DMS153 (cell line): Measurements from ENCODE around the gene CFAP46.
A peak's percentile ranks its signal among the peaks of the same experiment; 100 is the strongest.
"Not testable (repeated sequence)": the region's sequence is repeated elsewhere in the genome, so short reads cannot be mapped to it uniquely, and the experiment has no call there.

Source experiments
- DNase-seq: peaks from one replicate; lab custom pipeline; 2025; lab: John Stamatoyannopoulos, UW

The CFAP46 gene

DNA sequence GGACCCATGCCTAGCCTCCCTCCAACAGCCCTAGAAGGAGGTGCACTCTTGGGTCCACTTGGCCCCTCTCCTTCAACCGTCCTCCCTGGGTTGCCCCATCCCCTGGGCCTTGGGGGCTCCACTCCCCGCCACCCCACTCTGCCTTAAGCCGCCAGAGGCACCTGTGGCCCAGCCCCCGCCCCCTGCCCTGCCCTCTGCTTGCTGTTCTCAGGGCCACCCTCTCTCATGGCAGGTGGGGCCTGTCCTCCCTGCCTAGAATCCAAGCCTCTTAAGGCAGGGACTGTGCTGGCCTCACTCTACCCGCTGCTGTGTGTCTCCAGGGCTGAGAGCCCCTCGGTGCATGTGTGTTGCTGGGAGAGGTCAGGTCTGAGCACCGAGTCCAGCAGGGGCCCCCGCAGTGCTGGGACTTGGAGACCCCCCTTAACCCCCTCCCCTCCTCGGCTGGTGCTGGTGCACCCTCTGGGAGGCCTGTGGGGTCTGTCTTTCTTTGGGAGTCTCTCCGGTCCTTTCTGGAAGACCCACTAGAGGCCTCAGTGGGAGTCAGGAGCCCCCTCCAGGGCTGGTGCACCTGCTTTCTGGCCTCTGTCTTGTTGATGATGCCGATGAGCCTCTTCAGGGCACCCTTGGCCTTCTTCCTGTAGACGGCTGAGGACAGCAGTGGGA lies 43.8 kb downstream of the CFAP46 start:
- no peak for DNase-seq

DNA sequence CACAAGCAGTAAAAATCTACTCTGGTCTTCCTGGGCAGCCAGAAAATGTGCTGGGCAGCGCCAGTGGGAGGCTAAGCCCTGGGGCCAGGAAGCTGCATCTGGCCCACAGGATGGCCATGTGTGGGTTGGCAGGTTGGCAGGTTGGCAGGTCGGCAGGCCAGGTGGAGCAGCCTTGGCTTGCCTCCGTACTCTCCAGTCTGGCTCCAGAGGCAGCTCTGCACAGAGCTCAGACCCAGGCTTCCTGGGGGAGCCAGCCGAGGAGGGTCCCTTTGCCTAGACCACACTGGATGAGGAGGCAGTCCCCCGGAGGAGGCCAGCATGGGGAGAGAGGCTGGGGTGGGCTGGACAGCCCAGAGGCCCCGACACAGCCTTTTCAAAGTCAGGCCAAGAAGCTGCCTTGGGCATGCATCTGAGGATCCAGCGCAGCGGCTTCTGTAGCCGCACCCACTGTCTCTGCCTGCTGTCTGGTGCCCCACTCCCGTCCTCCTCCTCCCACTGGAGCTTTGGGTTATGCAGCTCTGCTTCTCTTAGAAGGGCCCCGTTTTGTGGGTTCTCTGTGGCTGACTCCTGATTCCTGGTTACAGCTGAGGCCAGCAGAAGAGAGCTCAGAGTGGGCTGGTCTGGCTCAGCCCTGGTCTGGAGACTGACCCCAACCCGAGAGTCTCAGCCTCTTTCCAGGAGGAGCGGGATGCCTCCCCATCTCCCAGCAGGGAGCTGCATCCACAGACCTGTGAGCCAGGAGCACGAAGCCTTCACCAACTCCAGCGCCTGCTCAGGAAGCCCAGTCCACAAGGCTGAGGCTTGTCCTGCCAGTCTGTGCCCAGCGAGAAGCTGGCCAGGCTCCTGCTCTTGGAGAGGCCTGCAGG lies 44.6 kb downstream of the CFAP46 start:
- DNase-seq, result no peak

DNA sequence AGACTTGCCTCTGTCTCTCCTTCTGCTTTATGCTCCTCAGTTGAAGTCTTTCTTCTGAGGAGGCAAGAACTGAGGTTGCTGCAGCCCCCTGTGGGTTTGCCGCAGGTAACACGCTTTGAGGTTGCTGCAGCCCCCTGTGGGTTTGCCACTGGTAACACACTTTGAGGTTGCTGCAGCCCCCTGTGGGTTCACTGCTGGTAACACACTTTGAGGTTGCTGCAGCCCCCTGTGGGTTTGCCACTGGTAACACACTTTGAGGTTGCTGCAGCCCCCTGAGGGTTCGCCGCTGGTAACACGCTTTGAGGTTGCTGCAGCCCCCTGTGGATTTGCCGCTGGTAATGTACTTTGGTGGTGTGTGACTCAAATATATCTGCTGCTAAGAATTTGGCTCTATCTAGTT lies 48.6 kb downstream of the CFAP46 start:
- DNase-seq, result not testable (repeated sequence)

DNA sequence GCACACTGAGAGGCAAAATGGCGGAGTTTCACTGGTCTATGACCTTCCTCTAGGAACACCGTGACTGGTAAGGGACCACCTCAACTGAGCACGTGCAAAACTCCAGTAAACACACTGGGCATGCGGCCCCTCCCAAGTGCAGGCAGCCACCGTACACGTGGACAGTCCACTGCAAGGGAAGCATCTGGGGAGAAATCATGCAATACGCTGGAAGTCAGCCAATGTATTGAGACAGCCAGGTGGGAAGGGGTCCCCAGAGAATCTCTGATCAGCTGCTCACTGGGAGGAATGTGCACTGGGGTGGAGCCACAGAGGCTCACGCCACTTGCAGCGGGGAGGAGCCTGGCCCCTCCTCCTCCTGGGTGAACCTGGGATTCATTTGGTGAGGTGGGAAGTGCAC lies 49.3 kb downstream of the CFAP46 start:
- DNase-seq, result peak; percentile 63

DNA sequence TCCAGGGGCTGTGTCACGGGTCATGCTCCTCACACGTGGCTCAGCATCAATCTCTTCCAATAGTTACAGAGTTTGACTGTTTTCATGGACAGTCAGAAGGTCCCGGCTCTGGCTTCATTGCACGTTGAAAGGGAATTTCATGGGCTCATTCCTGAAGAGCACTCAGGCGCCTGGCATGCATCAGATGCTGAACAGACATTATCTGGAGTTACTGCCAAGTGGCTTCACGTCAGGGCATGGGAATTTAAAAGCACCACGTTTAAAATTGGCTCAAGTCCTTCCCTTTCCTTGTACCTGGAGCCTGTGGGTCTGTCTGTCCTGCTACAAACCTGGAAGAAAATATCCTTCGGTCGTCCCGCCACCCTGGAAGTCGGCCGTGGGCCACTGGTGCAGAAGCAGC lies 50.4 kb downstream of the CFAP46 start:
- DNase-seq, result no peak

DNA sequence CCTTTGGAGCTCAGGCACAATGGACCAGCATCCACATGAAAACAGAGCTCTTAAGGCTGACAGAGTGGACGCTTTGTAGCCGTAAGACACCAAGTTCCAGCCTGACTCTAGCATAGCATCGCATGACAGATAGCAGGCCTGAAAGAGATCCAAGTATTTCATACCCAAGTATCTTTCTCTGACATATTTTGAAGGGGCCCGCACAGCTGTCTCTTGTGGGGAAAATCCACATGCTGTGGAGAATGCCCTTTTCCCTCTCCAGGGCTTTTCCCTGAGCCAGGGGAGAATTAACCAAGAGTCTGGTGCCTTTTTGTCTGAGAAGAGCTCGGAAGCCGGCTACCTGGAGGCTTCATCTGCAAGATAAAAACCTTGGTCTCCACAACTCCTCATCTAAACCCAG lies 51.0 kb downstream of the CFAP46 start:
- DNase-seq, result no peak

DNA sequence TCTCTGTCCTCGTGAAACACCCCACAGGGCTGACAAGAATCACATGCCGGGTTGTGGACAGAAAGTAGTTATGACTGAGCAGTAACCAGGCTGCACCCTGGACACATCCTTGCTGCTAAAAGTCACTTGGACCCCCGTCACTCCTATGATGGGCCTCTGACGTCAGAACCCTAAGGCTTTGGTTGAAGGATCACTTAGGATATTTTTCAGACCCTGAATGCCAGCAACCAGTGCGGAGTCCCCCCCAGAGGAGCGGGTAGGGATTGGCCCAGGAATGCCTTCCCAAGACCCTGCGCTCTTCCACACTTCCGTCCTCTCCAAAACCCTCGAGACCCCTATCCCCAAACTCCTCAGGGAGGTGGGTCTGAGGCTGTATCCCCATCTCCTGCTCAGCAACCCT lies 52.1 kb downstream of the CFAP46 start:
- no peak for DNase-seq

DNA sequence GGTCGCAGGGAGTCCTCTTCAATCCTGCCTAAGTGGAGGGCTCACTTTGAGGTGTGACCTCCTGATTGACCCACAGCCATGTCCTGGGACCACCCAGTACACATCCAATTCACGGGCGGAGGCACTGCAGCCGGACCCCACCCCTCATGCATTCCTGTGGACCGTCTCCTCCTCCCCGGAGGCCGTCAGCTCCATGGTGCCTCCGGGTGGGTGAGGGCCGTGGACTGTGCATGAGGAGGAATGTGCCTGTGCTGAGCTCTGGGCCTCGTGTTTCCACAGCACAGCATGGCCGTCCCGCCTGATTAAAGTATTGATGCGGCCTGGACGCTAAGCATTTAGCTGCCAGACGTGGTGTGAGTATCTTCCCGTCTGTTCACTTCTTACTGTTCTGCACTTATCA lies 52.8 kb downstream of the CFAP46 start:
- DNase-seq, result no peak

DNA sequence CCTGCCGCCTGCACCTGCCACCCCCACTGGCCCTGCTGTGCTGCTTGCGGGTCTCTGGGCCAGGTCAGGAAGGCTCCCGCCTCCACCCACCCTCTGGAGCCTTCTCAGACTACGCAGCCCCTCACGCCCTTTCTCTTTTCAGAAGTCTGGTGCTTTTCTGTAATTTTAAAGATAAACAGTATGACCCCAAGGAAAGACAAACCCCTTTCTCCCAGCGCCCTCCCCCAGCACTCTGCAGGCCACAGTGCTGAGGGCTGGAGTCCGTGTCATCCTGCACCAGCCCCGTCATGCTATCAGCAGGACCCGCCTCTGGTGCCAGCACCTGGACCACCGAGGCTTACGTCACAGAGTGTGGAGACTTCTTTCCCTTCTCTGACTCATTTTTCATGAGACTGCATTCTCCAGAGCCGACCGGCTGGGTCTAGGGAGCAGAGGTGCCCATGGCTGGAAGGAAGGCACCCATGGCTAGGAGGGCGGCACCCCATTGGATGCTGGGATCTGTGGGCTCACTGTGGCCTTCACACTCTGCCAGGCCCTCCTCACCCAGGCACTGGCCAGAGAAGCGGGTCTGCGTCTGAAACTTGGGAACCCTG lies 53.4 kb downstream of the CFAP46 start:
- no peak for DNase-seq

DNA sequence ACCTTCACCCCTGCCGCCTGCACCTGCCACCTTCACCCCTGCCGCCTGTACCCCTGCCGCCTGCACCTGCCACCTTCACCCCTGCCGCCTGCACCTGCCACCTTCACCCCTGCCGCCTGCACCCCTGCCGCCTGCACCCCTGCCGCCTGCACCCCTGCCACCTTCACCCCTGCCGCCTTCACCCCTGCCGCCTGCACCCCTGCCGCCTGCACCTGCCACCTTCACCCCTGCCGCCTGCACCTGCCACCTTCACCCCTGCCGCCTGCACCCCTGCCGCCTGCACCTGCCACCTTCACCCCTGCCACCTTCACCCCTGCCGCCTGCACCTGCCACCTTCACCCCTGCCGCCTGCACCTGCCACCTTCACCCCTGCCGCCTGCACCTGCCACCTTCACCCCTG lies 53.9 kb downstream of the CFAP46 start:
- not testable (repeated sequence) for DNase-seq

DNA sequence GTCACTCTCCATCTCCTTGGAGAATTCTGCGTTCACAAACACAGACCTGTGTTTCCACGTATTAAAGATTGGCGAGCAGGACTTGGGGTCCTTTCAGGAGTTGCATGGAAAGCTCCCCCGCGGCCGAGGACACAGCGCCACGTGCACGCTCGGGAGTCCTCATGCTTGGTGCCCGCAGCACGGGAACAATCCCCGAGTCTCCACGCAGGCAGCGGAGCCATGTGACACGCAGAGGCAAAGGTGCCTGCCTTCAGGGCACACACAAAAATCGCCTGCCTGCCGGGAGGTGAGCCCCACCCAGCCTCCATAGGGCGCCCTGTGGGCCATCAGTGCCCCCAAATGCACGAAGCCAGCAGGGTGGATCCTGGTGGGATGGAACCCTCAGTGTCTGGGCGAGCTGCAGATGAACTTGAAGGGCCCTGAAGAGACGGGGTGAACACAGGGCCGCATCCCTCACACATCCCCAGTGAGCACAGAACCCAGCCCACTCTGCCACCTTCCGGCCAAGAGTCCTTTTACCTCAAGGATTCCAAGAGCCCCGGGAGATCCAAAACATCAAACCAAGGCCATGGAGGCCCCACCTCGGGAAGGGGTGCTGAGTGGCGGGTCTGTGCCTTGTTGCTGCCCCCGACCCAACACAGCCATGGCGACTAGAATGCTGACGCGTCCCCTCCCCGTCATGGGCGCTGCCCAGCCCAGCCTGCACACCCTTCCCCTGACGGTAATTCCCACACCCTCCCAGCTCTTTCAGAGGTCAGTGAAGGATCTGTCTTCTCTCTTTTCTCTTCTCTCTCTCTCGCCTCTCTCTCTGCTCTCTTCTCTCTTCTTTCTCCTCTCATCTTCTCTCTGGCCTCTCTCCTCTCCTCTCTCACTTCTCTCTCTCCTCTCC lies 55.9 kb downstream of the CFAP46 start:
- no peak for DNase-seq

DNA sequence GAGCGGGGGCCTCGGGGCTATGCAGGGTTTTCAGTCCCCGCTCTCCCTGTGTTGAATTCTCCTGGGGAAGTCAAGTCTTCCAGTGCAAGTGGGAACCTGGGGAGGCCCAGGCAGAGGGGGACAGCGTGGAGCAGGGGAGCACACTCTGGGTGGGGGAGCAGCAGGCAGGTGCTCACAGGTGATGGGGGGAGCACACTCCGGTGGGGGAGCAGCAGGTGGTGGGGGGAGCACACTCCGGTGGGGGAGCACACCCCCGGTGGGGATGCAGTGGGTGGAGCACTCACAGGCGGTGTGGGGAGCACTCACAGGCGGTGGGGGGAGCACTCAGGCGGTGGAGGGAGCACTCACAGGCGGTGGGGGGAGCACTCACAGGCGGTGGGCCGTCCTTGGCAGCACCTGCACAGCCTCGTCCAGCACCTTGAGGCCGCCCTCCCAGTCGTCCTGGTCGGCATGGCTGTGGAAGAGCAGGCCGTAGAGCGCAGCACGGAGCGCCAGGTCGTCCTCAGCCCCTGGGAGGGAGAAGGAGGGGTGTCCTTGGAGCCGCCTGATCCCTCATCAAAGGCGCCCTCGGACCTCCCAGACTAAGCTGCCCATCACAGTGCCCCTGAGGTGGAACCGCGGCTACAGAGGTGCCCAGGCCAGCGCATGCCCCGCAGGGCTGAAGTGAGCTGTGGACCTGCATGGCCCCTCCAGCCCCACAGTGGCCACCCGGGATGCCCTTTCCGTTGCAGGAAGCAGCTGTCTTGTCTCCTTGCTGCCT lies 56.7 kb downstream of the CFAP46 start:
- DNase-seq, result no peak

DNA sequence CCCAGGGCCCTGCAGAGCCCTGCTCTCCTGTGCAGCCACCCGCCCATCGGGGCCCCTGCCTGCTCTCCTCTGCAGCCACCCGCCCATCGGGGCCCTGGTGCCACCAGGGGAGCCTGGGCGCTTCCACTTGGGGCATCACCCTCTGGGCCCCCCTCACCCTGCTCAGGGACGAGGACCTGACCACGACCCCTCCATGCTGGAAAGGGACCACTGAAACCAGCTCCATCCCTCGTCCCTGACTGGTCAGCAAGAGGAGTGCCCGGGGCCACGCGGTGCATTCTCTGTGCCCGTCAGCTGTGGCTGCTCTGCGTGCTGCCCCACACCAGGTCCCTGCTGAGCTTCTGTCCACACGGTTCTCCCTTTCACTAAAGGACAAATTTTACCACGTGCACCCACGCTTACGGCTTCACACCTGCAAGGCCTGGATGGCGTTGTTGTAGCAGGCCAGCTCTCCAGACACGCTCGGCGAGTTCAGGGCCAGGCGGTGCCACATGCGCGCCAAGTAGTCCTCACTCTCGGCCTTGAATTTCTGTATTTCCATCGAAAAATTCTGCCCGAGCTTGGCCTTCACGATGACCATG lies 57.6 kb downstream of the CFAP46 start:
- DNase-seq, result no peak

DNA sequence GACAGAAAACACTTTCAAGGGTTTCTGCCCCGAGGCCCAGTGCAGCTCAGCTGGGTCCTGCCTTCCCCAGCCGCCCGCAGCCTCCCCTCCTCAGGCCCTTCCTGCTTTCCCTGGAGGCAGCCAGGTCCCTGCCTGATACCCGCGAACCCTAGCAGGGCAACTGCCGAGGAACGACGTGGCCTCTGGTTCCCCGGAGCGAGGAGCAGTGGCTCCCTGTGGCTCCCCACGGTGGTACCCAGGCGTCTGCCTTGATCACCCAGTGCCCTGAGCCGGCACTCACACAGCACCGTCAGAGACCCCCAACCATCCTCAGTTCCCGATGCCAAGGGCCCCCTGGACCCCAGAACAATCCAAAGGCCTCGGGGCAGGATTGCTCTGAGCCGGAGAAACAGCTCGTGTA lies 58.3 kb downstream of the CFAP46 start:
- DNase-seq, result no peak

DNA sequence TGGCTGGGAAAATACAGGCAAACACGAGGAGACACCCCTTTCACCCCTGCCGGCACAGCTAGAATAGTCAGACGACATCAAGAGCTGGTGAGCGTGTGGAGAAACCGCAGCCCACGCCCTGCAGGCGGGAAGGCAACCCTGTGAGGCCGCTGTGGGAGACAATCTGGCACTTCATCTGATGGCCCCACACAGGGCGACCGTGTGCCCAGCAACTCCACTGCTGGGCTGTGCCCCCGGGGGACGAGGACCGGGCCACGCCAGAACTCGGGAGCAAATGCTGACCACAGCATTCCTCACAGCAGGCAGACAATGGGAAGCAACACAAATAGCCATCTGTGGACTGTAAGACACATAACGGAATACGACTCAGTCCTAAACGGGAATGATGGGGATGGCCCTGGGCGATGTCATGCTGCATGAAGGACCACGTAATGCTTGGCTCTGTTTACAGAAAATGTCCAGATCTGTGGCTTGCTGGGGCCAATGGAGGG lies 58.9 kb downstream of the CFAP46 start:
- no peak for DNase-seq

DNA sequence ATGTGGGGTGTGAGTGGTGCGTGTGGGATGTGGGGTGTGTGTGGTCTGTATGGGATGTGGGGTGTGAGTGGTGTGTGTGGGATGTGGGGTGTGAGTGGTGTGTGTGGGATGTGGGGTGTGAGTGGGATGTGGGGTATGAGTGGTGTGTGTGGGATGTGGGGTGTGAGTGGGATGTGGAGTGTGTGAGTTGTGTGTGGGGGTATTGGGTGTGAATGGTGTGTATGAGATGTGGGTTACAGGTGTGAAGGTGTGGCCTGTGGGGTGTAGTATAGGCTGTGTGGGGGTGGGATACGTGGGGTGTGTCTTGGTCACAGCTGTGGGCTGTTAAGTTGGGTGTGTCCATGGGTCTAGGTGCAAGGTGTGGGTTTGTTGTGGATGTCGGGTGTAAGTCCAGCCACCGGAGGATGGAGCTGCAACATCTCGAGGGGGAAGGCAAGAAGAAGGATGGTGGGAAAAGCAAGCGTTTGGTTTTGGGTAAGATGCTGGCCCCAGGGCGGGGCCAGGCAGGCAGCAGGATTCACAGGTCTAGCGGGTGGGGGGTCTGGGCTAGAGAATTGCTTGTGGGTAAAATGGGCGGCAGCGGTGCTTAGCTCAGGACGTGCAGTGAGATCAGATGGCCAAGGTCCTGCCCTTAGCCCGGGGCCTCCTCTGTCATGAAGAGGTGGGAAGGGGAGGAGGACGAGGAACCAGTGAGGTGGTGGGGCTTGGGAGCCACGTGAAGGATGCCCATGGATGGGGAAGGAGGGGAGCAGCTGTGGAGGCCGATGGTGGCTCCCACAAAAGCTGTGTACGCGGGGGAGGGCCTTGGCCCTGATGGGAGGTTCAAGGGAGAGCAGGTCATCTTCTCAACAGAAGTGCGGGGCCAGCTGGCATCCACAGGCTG lies 60.1 kb downstream of the CFAP46 start:
- DNase-seq, result no peak

DNA sequence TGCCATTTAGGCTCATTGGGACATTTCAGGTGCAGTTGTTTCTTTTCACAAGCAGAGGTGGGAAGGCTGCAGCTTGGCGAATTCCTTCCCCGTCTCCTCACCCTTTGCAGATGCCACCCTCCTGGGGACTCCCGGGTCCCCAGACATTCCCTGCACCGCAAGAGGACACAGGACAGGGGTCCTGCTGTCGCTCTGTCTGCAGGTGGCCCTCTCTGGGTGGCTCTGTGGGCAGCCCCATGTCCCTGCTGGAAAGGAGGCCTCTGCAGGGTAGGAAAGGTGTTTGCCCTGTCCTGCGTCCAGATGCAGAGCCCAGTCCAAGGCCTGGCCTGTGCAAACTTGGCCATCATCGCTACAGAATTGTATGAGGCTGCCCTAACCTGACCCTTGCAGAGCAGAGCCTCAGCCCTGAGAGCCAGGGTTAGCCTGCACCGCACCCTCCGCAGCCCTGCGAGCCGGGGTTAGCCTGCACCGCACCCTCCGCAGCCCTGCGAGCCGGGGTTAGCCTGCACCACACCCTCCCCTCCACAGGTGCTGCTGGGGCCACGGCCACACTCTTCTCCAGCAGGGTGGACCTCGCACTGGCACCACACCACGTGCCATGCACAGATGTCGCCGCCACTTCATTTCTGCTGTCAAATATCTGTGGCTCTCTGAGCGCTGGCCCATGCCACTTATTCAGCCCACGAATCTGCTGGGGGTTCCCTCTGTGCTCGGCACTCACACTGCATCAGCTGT lies 61.0 kb downstream of the CFAP46 start:
- DNase-seq, result no peak

DNA sequence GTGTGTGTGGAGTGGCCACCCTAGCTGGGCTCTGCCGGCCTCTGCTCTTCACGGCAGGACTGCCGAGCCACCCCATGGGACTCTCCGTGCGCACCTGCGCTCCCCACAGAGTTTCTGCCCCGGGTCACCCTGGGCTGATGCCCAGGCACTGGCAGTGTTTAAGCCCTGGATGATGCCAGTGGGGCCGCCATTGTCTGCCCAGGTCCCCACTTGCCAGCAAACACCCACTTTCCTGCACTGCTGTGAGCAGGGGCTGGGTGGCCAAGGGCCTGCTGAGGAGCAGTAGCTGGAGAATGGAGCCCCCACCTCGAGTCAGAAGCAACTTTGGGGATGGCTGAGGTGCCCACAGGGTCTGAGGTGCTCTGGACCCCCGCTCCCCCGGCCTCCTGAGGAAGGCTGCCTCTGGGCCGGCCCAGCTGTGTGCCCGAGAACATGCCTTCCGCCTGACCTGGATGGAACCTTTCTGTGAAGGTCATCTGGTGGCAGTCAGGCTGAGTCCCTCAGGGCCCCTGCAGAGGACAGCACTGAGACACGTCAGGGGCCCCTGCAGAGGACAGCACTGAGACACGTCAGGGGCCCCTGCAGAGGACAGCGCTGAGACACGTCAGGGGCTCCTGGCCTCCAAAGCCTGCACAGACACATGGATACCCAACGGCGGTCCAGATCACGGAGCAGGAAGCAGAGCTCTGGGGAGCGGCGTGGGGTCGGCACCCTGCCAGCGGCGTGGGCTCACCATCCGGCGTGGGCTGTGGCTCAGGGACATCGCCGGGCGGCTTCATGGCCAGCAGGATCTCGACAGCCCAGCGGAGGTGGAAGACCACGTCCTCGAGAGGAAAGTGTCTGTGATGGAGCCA lies 62.0 kb downstream of the CFAP46 start:
- no peak for DNase-seq
